Breast epithelium (tissue), 3 donors: ENCODE data around the gene YTHDF1.

Experiments used
- POLR2A ChIP-seq: fragments of 450-650 bp; IDR thresholded peaks from one replicate; pipeline ENCODE4 v1.6.1; 2016; ENCODE audit warnings: antibody characterized with exemption, mild to moderate bottlenecking, moderate library complexity
- TF ChIP-seq, protein P1 (sequence below), 3 donors: fragments of 450-650 bp; IDR thresholded peaks; one replicate each; pipeline ENCODE4 v1.5.1; 2016 to 2017; ENCODE audit warnings: antibody characterized with exemption in 3 of 3, mild to moderate bottlenecking in 3 of 3, moderate library complexity in 3 of 3

DNA sequence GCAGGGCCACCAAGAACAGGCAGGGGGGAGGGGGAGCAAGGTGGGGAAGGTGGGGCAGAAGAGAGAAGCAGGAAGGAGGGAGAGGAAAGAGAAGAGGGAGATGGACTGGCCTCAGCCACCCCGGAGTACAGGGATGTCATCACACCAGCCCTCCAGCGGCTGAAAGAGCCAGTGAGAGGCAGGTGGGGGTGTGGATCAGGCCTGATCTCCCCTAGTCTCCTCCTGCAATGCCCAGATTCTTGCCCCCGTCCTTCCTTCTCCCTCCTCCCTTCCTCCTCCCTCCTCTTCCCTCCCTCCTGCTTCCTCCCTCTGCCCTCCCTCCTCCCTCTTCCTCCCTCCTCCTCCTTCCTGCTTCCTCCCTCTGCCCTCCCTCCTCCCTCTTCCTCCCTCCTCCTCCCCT is 61.5 kb downstream of the YTHDF1 start:
- no peak for TF ChIP-seq POLR2A
- TF ChIP-seq, protein P1, sequence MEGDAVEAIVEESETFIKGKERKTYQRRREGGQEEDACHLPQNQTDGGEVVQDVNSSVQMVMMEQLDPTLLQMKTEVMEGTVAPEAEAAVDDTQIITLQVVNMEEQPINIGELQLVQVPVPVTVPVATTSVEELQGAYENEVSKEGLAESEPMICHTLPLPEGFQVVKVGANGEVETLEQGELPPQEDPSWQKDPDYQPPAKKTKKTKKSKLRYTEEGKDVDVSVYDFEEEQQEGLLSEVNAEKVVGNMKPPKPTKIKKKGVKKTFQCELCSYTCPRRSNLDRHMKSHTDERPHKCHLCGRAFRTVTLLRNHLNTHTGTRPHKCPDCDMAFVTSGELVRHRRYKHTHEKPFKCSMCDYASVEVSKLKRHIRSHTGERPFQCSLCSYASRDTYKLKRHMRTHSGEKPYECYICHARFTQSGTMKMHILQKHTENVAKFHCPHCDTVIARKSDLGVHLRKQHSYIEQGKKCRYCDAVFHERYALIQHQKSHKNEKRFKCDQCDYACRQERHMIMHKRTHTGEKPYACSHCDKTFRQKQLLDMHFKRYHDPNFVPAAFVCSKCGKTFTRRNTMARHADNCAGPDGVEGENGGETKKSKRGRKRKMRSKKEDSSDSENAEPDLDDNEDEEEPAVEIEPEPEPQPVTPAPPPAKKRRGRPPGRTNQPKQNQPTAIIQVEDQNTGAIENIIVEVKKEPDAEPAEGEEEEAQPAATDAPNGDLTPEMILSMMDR (IDR thresholded peaks at IDR 0.05) = no peak
